Type B pancreatic cell (in vitro differentiated cells): ENCODE measurements around the gene DUSP2. TPM values are rescaled to one million over a fixed set of nuclear protein-coding genes. Genes with fewer than 3 reads are reported as not detected.

Experiments used
- DNase-seq: peaks from one replicate; pipeline ENCODE4 v3.0.0; 2021; ENCODE audit warnings: mixed read lengths; ENCODE audit not compliant: unreplicated experiment; ENCODE audit errors: extremely low spot score
- H3K27ac Mint-ChIP-seq: 2 replicates; pipeline ENCODE4 v1.8.0; 2021; ENCODE audit warnings: mild to moderate bottlenecking, mixed read lengths
- H3K27me3 Mint-ChIP-seq: 2 replicates; pipeline ENCODE4 v1.8.0; 2021; ENCODE audit warnings: mixed read lengths
- H3K36me3 Mint-ChIP-seq: 2 replicates; pipeline ENCODE4 v1.8.0; 2021; ENCODE audit warnings: mixed read lengths
- H3K4me1 Mint-ChIP-seq: one replicate; pipeline ENCODE4 v1.8.0; 2021; ENCODE audit warnings: mixed read lengths; ENCODE audit not compliant: unreplicated experiment
- H3K4me3 Mint-ChIP-seq: 2 replicates; pipeline ENCODE4 v1.8.0; 2021; ENCODE audit warnings: mild to moderate bottlenecking, mixed read lengths
- H3K9me3 Mint-ChIP-seq: 2 replicates; pipeline ENCODE4 v1.8.0; 2021; ENCODE audit warnings: mixed read lengths
- total RNA-seq: library from RNA; stranded (reverse); gene quantifications from 2 replicates; pipeline ENCODE4 v1.2.1, GENCODE V29; 2021; ENCODE audit warnings: low replicate concordance
- TF ChIP-seq, protein P1 (sequence below): fragments of 200-600 bp; sonication (generic); conservative IDR thresholded peaks from 2 replicates; pipeline ENCODE4 v1.5.0; 2021; ENCODE audit warnings: antibody characterized with exemption, mild to moderate bottlenecking

The DUSP2 gene
- total RNA-seq, 1 donor from 2014 or later = 4.5 TPM

DNA sequence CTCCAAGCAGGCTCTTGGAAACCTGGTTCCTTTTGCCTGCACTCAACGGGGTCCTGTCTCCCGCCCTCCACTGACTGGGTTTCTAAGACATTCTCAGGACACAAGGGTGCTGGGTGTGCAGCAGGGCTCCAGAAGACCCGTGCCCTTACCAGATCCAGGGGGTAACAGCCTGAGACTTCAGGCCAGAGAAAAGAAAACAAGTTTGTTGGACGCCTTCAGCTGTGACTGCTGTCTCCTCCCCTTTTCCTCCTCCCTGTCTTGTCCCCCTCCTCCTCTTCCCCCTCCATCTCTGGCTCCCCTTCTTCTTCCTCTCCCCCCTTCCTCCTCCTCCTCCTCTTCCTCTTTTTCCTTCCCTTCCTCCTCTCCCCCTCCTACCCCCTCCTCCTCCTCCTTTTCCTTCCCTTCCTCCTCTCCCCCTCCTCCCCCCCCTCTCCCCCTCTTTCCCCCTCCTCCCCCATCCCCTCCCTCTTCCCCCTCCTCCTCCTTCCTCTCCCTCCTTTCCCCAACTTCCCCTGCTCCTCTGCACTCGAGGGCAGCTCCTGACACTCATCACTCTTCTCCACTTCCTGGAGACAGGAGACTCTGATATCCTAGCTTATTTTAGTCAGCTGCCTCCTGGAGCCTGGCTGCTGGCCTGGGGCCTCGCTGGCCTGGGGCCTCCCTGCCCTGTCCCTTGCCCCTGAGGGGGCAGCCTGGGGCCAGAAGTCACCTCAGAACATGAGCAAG, 41.3 kb downstream of the DUSP2 start:
- H3K4me3 Mint-ChIP-seq = no peak overlapping the region
- H3K4me1 Mint-ChIP-seq = peaks cover 10% of the 10 kb centered on the region
- DNase-seq = peak; percentile 37
- no peaks in the 10 kb centered on the region for H3K27me3 Mint-ChIP-seq
- TF ChIP-seq, protein P1, sequence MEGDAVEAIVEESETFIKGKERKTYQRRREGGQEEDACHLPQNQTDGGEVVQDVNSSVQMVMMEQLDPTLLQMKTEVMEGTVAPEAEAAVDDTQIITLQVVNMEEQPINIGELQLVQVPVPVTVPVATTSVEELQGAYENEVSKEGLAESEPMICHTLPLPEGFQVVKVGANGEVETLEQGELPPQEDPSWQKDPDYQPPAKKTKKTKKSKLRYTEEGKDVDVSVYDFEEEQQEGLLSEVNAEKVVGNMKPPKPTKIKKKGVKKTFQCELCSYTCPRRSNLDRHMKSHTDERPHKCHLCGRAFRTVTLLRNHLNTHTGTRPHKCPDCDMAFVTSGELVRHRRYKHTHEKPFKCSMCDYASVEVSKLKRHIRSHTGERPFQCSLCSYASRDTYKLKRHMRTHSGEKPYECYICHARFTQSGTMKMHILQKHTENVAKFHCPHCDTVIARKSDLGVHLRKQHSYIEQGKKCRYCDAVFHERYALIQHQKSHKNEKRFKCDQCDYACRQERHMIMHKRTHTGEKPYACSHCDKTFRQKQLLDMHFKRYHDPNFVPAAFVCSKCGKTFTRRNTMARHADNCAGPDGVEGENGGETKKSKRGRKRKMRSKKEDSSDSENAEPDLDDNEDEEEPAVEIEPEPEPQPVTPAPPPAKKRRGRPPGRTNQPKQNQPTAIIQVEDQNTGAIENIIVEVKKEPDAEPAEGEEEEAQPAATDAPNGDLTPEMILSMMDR = no peak
- H3K9me3 Mint-ChIP-seq = peaks cover 6% of the 10 kb centered on the region
- H3K36me3 Mint-ChIP-seq = no peaks in the 10 kb centered on the region
- H3K27ac Mint-ChIP-seq = no peak overlapping the region

DNA sequence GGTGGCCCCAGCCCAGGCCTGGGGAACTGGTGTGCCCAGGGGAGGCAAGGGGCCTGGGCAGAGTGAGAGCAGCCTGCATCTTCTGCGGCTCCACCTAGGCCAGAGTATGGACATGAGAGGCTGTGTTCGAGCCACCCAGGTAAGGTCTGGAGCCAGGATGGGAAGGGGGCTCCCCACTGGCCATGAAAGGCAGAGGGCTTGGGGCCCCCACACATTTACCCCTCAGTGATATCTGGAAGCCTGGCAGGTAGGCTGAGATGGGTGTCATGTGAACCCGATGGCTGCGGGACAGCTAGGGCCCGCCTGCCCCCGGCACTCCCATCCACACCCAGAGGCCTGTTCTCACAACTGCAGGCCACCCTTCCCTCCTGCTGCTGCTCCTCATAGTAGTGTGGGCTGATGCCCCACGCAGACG, 42.0 kb downstream of the DUSP2 start:
- DNase-seq = peak; percentile 58
- peaks cover 5% of the 10 kb centered on the region for H3K4me1 Mint-ChIP-seq
- no peak overlapping the region for H3K4me3 Mint-ChIP-seq
- H3K27ac Mint-ChIP-seq = no peak overlapping the region
- TF ChIP-seq, protein P1 = no peak
- H3K36me3 Mint-ChIP-seq = no peaks in the 10 kb centered on the region
- peaks cover 6% of the 10 kb centered on the region for H3K9me3 Mint-ChIP-seq
- no peaks in the 10 kb centered on the region for H3K27me3 Mint-ChIP-seq

DNA sequence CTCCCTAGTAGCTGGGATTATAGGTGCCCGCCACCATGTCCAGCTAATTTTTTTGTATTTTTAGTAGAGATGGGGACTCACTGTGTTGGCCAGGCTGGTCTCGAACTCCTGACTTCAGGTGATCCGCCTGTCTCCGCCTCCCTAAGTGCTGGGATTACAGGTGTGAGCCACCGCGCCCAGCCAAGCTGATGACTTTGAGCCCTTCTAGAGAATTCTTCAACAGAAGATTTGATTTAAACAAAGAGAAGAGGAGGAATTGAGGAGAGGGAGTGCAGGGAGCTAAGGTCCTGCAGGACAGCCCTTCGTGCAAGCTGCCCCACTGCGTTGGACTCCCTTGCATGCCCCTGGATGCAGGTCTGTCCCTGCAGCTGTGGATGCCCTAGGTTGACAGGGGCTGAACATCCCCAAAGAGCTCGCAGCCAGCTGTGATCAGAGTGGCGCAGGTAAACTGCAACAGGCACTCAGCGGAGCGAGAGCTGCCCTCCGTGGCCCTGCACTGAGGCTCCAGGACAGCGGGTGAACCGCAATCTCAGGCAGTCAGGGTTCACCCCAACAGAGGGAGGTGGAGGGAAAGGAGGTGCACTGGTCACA, 42.5 kb downstream of the DUSP2 start:
- Mint-ChIP-seq H3K9me3 (peaks cover 6% of the 10 kb centered on the region), H3K36me3 (no peaks in the 10 kb centered on the region), H3K4me1 (peaks cover under 1% of the 10 kb centered on the region), H3K27me3 (no peaks in the 10 kb centered on the region), H3K4me3 (no peak overlapping the region), H3K27ac (no peak overlapping the region)
- DNase-seq = peak; percentile 39
- TF ChIP-seq, protein P1 = no peak

DNA sequence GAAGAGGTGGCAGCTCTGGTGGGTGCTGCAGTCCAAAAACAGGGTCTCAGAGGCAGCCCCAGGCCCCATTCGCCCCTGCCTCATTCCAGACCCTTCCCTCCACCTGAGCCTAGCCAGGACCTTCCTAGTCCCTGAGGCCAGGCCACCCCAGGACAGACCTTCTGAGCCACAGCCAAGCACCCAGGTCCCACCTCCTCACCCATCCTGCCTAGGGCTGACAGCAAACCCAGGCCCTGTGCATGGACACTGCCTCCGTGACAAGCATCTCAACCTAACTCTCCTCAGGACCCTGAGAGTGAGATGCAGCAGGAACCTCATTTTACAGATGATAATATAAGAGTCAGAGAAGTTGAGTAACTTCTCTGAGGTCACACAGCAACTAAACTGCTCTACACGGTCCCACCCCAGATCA, 44.3 kb downstream of the DUSP2 start:
- Mint-ChIP-seq H3K9me3 (peaks cover 6% of the 10 kb centered on the region), H3K27ac (no peak overlapping the region), H3K36me3 (no peaks in the 10 kb centered on the region), H3K27me3 (no peaks in the 10 kb centered on the region), H3K4me3 (no peak overlapping the region), H3K4me1 (no peaks in the 10 kb centered on the region)
- DNase-seq = no peak
- TF ChIP-seq, protein P1 = no peak

DNA sequence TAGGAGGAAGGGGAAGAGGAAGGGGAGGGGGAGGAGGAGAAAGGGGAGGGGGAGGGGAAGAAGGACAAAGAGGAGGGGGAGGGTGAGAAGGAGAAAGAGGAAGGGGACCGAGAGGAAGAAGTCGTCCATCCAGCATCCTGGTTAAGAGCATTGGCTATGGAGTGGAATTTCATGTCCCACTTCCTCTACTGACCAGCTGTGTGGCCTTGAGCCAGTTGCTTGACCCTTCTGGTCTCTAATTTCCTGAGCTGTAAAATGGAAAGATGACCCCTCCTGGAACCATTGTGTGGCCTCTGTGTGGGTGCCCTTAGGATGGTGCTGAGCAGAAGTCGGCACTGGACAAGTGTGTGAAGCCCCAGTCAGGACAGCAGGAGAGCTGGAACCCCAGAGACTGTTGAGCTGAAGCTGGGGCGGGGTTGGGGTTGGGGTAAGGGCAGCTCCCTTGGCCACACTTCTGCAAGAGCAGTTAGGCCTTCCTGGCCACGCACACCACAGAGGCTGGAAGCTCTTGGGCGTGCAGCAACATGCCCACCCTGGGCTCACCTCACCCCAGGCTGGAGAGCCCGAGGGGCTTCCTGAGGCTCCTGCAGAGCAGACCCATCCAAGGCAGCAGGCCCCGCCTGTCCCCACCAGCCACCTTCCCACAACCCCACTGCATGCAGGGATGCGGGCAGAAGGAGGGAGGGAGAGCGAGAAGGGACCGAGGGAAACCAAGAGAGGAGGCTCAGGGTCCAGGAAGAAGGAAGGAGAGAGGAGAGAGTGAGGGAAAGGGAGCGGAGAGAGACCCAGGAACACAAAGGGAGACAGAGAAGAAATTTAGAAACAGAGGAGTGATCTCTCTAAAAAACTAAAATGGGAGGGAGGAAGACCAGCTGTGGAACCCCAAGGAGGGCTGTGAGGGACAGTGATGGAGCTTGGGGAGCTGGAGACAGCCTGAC, 45.1 kb downstream of the DUSP2 start:
- Mint-ChIP-seq H3K4me3 (no peak overlapping the region), H3K27ac (no peak overlapping the region), H3K36me3 (peaks cover 5% of the 10 kb centered on the region), H3K27me3 (no peaks in the 10 kb centered on the region), H3K4me1 (peaks cover 3% of the 10 kb centered on the region), H3K9me3 (peaks cover 9% of the 10 kb centered on the region)
- DNase-seq = peak; percentile 62
- TF ChIP-seq, protein P1 = no peak
